GM12878 (cell line): ENCODE results near the gene PCDH1.

Experiments
- CTCF ChIP-seq, 3 experiments: IDR thresholded peaks in 2 of 3; conservative IDR thresholded peaks in 1 of 3; 2 replicates each; pipeline ENCODE4 v1.5.1; 2011; ENCODE audit warnings: low read depth in 3 of 3, low read length in 3 of 3, mild to moderate bottlenecking in 3 of 3, control low read depth in 2 of 3, moderate library complexity in 2 of 3, inconsistent platforms in 1 of 3, mixed read lengths in 1 of 3; ENCODE audit not compliant: control insufficient read depth in 2 of 3, insufficient read depth in 1 of 3; ENCODE audit errors: extremely low read depth in 1 of 3
- EGR1 ChIP-seq, 2 experiments: IDR thresholded peaks; 1 replicate in 1 of 2; 2 replicates in 1 of 2; pipeline ENCODE4 v1.6.1; 2011 to 2012; ENCODE audit warnings: low read depth in 2 of 2, low read length in 2 of 2, borderline replicate concordance in 1 of 2, mild to moderate bottlenecking in 1 of 2, moderate library complexity in 1 of 2
- EP300 ChIP-seq, 2 experiments: fragments of 150-350 bp in 1 of 2; IDR thresholded peaks; 2 replicates each; pipeline ENCODE4 v1.6.1; 2011 to 2012; ENCODE audit warnings: low read depth in 2 of 2, low read length in 2 of 2, borderline replicate concordance in 1 of 2, improper control_type of control experiment in 1 of 2, inconsistent platforms in 1 of 2; ENCODE audit not compliant: control insufficient read depth in 1 of 2
- FOS ChIP-seq: IDR thresholded peaks from 3 replicates; pipeline ENCODE4 v1.6.1; 2011; ENCODE audit warnings: borderline replicate concordance; ENCODE audit not compliant: insufficient read length; ENCODE audit errors: extremely low read depth
- GABPA ChIP-seq: IDR thresholded peaks from 2 replicates; pipeline ENCODE4 v1.6.1; 2014; ENCODE audit warnings: antibody characterized with exemption, low read depth, mild to moderate bottlenecking, inconsistent platforms
- MXI1 ChIP-seq: fragments of 150-350 bp; IDR thresholded peaks from 2 replicates; pipeline ENCODE4 v1.6.1; 2011; ENCODE audit warnings: low read depth, mild to moderate bottlenecking, inconsistent platforms, low read length, improper control_type of control experiment
- NR2C1 ChIP-seq: fragments of 450-650 bp; IDR thresholded peaks from 2 replicates; pipeline ENCODE4 v1.6.1; 2017; ENCODE audit warnings: antibody characterized with exemption, mild to moderate bottlenecking, moderate library complexity
- POLR2A ChIP-seq: IDR thresholded peaks from 2 replicates; pipeline ENCODE4 v1.6.1; 2011; ENCODE audit warnings: low read depth, mild to moderate bottlenecking, low read length
- SMARCA5 ChIP-seq: fragments of 450-650 bp; IDR thresholded peaks from 2 replicates; pipeline ENCODE4 v1.6.1; 2017; ENCODE audit warnings: mild to moderate bottlenecking
- TAF1 ChIP-seq: IDR thresholded peaks from 2 replicates; pipeline ENCODE4 v1.6.1; 2011; ENCODE audit warnings: mild to moderate bottlenecking, low read depth, low read length, borderline replicate concordance
- YY1 ChIP-seq: IDR thresholded peaks from 2 replicates; pipeline ENCODE4 v1.6.1; 2011; ENCODE audit warnings: low read depth, mild to moderate bottlenecking, low read length
- ZSCAN29 ChIP-seq: fragments of 450-650 bp; IDR thresholded peaks from 2 replicates; pipeline ENCODE4 v1.6.1; 2017; ENCODE audit warnings: mild to moderate bottlenecking, moderate library complexity

- TF ChIP-seq ZSCAN29, result no peak
- no peak for TF ChIP-seq CTCF (IDR thresholded peaks at IDR 0.05 in 2 of 3, conservative IDR thresholded peaks at IDR 0.05 in 1 of 3; ENCODE audit: control insufficient read depth in 2 of 3, extremely low read depth in 1 of 3, insufficient read depth in 1 of 3, low read depth in 3 of 3, low read length in 3 of 3)
- no peak for TF ChIP-seq FOS
- TF ChIP-seq NR2C1, result no peak
- no peak for TF ChIP-seq YY1
- no peak for TF ChIP-seq MXI1
- no peak for TF ChIP-seq SMARCA5
- no peak for TF ChIP-seq EGR1 (IDR thresholded peaks at IDR 0.05; ENCODE audit: borderline replicate concordance in 1 of 2, low read depth in 2 of 2, low read length in 2 of 2)
- no peak for TF ChIP-seq EP300 (IDR thresholded peaks at IDR 0.05; ENCODE audit: borderline replicate concordance in 1 of 2, control insufficient read depth in 1 of 2, low read depth in 2 of 2, low read length in 2 of 2)
- no peak for TF ChIP-seq POLR2A
- TF ChIP-seq GABPA, result no peak
- TF ChIP-seq TAF1, result no peak
These were observed 5.5 kb downstream of the PCDH1 start for GRCh38 chr5:141872496-141873356.
